ENCODE data around the gene ZNF628. TPM values are rescaled to one million over a fixed set of nuclear protein-coding genes. Genes with fewer than 3 reads are reported as not detected.

ZNF628 gene
- total RNA-seq, 1 donor, result 2.9 TPM

- Histone ChIP-seq H3K79me2 (ENCODE audit: insufficient read depth, low read length) (no peaks in the 10 kb centered on the region), H3K27me3 (ENCODE audit: insufficient read depth, low read length) (no peaks in the 10 kb centered on the region), H3K4me1 (ENCODE audit: insufficient read depth, low read length) (peaks cover 3% of the 10 kb centered on the region), H3K9me3 (ENCODE audit: low read depth, low read length) (no peaks in the 10 kb centered on the region), H4K20me1 (ENCODE audit: insufficient read depth, low read length) (no peaks in the 10 kb centered on the region), H3K4me2 (ENCODE audit: insufficient read depth, low read length) (no peak overlapping the region), H2AFZ (ENCODE audit: low read length) (no peak overlapping the region), H3K27ac (ENCODE audit: low read depth, low read length) (no peak overlapping the region), H3K36me3 (ENCODE audit: insufficient read depth, low read length) (no peaks in the 10 kb centered on the region), H3K4me3 (ENCODE audit: insufficient read depth, low read length) (no peak overlapping the region)
- peak; percentile 74 for DNase-seq (ENCODE audit: insufficient read length, low spot score, missing footprints)
- TF ChIP-seq CTCF (IDR thresholded peaks at IDR 0.05; ENCODE audit: extremely low read depth, low read depth, low read length), result no peak
Measured at GRCh38 chr19:55525289-55526101, 49.1 kb downstream of the ZNF628 start.

GRCh38 chr19:55526216-55527196, 50.1 kb downstream of the ZNF628 start:
- no peaks in the 10 kb centered on the region for H3K36me3 ChIP-seq (ENCODE audit: insufficient read depth, low read length)
- H3K9me3 ChIP-seq (ENCODE audit: low read depth, low read length), result no peaks in the 10 kb centered on the region
- peaks cover 3% of the 10 kb centered on the region for H3K4me1 ChIP-seq (ENCODE audit: insufficient read depth, low read length)
- no peak overlapping the region for H2AFZ ChIP-seq (ENCODE audit: low read length)
- H3K27me3 ChIP-seq (ENCODE audit: insufficient read depth, low read length), result no peaks in the 10 kb centered on the region
- no peaks in the 10 kb centered on the region for H4K20me1 ChIP-seq (ENCODE audit: insufficient read depth, low read length)
- no peak for TF ChIP-seq CTCF (IDR thresholded peaks at IDR 0.05; ENCODE audit: extremely low read depth, low read depth, low read length)
- H3K4me2 ChIP-seq (ENCODE audit: insufficient read depth, low read length), result peak overlapping the region; percentile 29
- DNase-seq (ENCODE audit: insufficient read length, low spot score, missing footprints), result peak; percentile 93
- H3K79me2 ChIP-seq (ENCODE audit: insufficient read depth, low read length), result no peaks in the 10 kb centered on the region
- no peak overlapping the region for H3K27ac ChIP-seq (ENCODE audit: low read depth, low read length)
- no peak overlapping the region for H3K4me3 ChIP-seq (ENCODE audit: insufficient read depth, low read length)

GRCh38 chr19:55527197-55528029, 51.0 kb downstream of the ZNF628 start:
- Histone ChIP-seq H2AFZ (ENCODE audit: low read length) (no peak overlapping the region), H3K36me3 (ENCODE audit: insufficient read depth, low read length) (no peaks in the 10 kb centered on the region), H3K9me3 (ENCODE audit: low read depth, low read length) (no peaks in the 10 kb centered on the region), H3K27me3 (ENCODE audit: insufficient read depth, low read length) (no peaks in the 10 kb centered on the region), H3K4me3 (ENCODE audit: insufficient read depth, low read length) (no peak overlapping the region), H3K79me2 (ENCODE audit: insufficient read depth, low read length) (no peaks in the 10 kb centered on the region), H3K27ac (ENCODE audit: low read depth, low read length) (no peak overlapping the region), H3K4me1 (ENCODE audit: insufficient read depth, low read length) (peaks cover 3% of the 10 kb centered on the region), H3K4me2 (ENCODE audit: insufficient read depth, low read length) (no peak overlapping the region), H4K20me1 (ENCODE audit: insufficient read depth, low read length) (no peaks in the 10 kb centered on the region)
- peak; percentile 31 for DNase-seq (ENCODE audit: insufficient read length, low spot score, missing footprints)
- no peak for TF ChIP-seq CTCF (IDR thresholded peaks at IDR 0.05; ENCODE audit: extremely low read depth, low read depth, low read length)
